ENCODE measurements around the gene PTPRA. TPM values are rescaled to one million over a fixed set of nuclear protein-coding genes. Genes with fewer than 3 reads are reported as not detected.
"Not testable (repeated sequence)": the region's sequence is repeated elsewhere in the genome, so short reads cannot be mapped to it uniquely, and the experiment has no call there.

The PTPRA gene
- polyA plus RNA-seq (ENCODE audit: low read depth in 6 of 6): 10 to 100 TPM; 22.9 to 50.9 (median 31.6) TPM

GRCh38 chr20:2873010-2873746 lies at the start of gene PTPRA:
Gene PTPRA, plus strand, starts transcription at chr20:2873481. Its CDS starts 90,797 bp downstream, at chr20:2964278.
- peaks cover 37 to 48% (median 47%) of the 10 kb centered on the region in 3 donors for H3K4me1 Mint-ChIP-seq
- DNase-seq (peak; percentile 86), ATAC-seq (ENCODE audit: low read depth in 2 of 2) (peak; percentile 91 to 94)
- peaks cover 0 to 9% (median 0%) of the 10 kb centered on the region in 3 donors for H3K27me3 Mint-ChIP-seq
- H3K36me3 Mint-ChIP-seq: no peaks in the 10 kb centered on the region
- peak within 1 kb of the TSS; percentile 92 to 98 (median 96) for H3K4me3 Mint-ChIP-seq
- H3K27ac Mint-ChIP-seq: peak within 1 kb of the TSS; percentile 33 to 97 (median 87)
- H3K9me3 Mint-ChIP-seq: no peaks in the 10 kb centered on the region

GRCh38 chr20:2825761-2826160 lies 47.5 kb upstream of the PTPRA start:
- no peak for DNase-seq

GRCh38 chr20:2826655-2827054 lies 46.6 kb upstream of the PTPRA start:
- peaks cover 0 to 6% of the 10 kb centered on the region in 2 donors for H3K36me3 Mint-ChIP-seq
- DNase-seq (no peak), ATAC-seq (ENCODE audit: low read depth in 2 of 2) (no peak)
- no peak overlapping the region for H3K27ac Mint-ChIP-seq
- H3K4me3 Mint-ChIP-seq: no peak overlapping the region
- peaks cover 2 to 3% (median 2%) of the 10 kb centered on the region in 3 donors for H3K4me1 Mint-ChIP-seq
- no peaks in the 10 kb centered on the region for H3K9me3 Mint-ChIP-seq
- H3K27me3 Mint-ChIP-seq: peaks cover 23 to 44% (median 24%) of the 10 kb centered on the region in 3 donors

More at GRCh38 chr20:2825761-2826160, 47.5 kb upstream of the PTPRA start:
- peaks cover 27 to 49% (median 28%) of the 10 kb centered on the region in 3 donors for H3K27me3 Mint-ChIP-seq
- H3K4me1 Mint-ChIP-seq: peaks cover 3 to 6% (median 3%) of the 10 kb centered on the region in 3 donors
- no peak overlapping the region for H3K27ac Mint-ChIP-seq
- H3K9me3 Mint-ChIP-seq: no peaks in the 10 kb centered on the region
- H3K36me3 Mint-ChIP-seq: peaks cover 0 to 6% of the 10 kb centered on the region in 2 donors
- ATAC-seq (ENCODE audit: low read depth in 2 of 2): no peak
- H3K4me3 Mint-ChIP-seq: no peak overlapping the region

GRCh38 chr20:2829376-2829775 lies 43.9 kb upstream of the PTPRA start:
- H3K9me3 Mint-ChIP-seq: no peaks in the 10 kb centered on the region
- no peaks in the 10 kb centered on the region for H3K4me1 Mint-ChIP-seq
- no peak overlapping the region for H3K27ac Mint-ChIP-seq
- peaks cover 18 to 38% (median 21%) of the 10 kb centered on the region in 3 donors for H3K27me3 Mint-ChIP-seq
- H3K36me3 Mint-ChIP-seq: peaks cover 0 to 6% of the 10 kb centered on the region in 2 donors
- ATAC-seq (ENCODE audit: low read depth in 2 of 2) (no peak), DNase-seq (no peak)
- H3K4me3 Mint-ChIP-seq: no peak overlapping the region

GRCh38 chr20:2831206-2831605 lies 42.1 kb upstream of the PTPRA start:
- not testable (repeated sequence) for H3K4me1 Mint-ChIP-seq; H3K36me3 Mint-ChIP-seq; H3K4me3 Mint-ChIP-seq; H3K27ac Mint-ChIP-seq; DNase-seq; ATAC-seq (ENCODE audit: low read depth in 2 of 2); H3K9me3 Mint-ChIP-seq
- H3K27me3 Mint-ChIP-seq: peaks cover 17 to 32% (median 18%) of the 10 kb centered on the region in 3 donors

- Mint-ChIP-seq H3K4me3 (no peak overlapping the region), H3K4me1 (peaks cover 14 to 16% (median 16%) of the 10 kb centered on the region in 3 donors), H3K36me3 (peaks cover 4 to 8% of the 10 kb centered on the region in 2 donors), H3K9me3 (no peaks in the 10 kb centered on the region), H3K27me3 (peaks cover 6 to 9% (median 8%) of the 10 kb centered on the region in 3 donors), H3K27ac (peak overlapping the region in 1 of 6 donors; percentile 37)
- DNase-seq (no peak), ATAC-seq (ENCODE audit: low read depth in 2 of 2) (no peak)
These were observed 39.5 kb upstream of the PTPRA start for GRCh38 chr20:2833761-2834160.

GRCh38 chr20:2834401-2835110 lies 38.7 kb upstream of the PTPRA start:
- DNase-seq: no peak
- Mint-ChIP-seq H3K27ac (peak overlapping the region in 1 of 6 donors; percentile 36), H3K4me3 (peak overlapping the region in 2 of 8 donors; percentile 41 to 43), H3K27me3 (peaks cover 0 to 3% (median 2%) of the 10 kb centered on the region in 3 donors), H3K9me3 (no peaks in the 10 kb centered on the region), H3K36me3 (peaks cover 4 to 8% of the 10 kb centered on the region in 2 donors), H3K4me1 (peaks cover 20 to 22% (median 22%) of the 10 kb centered on the region in 3 donors)
- no peak for ATAC-seq (ENCODE audit: low read depth in 2 of 2)

- Mint-ChIP-seq H3K4me3 (peak overlapping the region in 1 of 8 donors; percentile 43), H3K27ac (peak overlapping the region in 1 of 6 donors; percentile 68)
These were observed 37.9 kb upstream of the PTPRA start for GRCh38 chr20:2835331-2835796.

GRCh38 chr20:2836035-2836434 lies 37.2 kb upstream of the PTPRA start:
- ATAC-seq (ENCODE audit: low read depth in 2 of 2): no peak
- H3K27ac Mint-ChIP-seq: peak overlapping the region in 2 of 6 donors; percentile 8 to 16
- no peak overlapping the region for H3K4me3 Mint-ChIP-seq
- H3K36me3 Mint-ChIP-seq: peaks cover 4 to 8% of the 10 kb centered on the region in 2 donors
- no peak for DNase-seq
- H3K9me3 Mint-ChIP-seq: no peaks in the 10 kb centered on the region
- H3K4me1 Mint-ChIP-seq: peaks cover 23 to 24% (median 23%) of the 10 kb centered on the region in 3 donors
- H3K27me3 Mint-ChIP-seq: no peaks in the 10 kb centered on the region

More at GRCh38 chr20:2835331-2835796, 37.9 kb upstream of the PTPRA start:
- Mint-ChIP-seq H3K4me1 (peaks cover 22 to 24% (median 23%) of the 10 kb centered on the region in 3 donors), H3K9me3 (no peaks in the 10 kb centered on the region), H3K36me3 (peaks cover 4 to 8% of the 10 kb centered on the region in 2 donors), H3K27me3 (no peaks in the 10 kb centered on the region)
- no peak for DNase-seq
- ATAC-seq (ENCODE audit: low read depth in 2 of 2): no peak

- no peak for ATAC-seq (ENCODE audit: low read depth in 2 of 2)
- Mint-ChIP-seq H3K4me3 (peak overlapping the region in 3 of 8 donors; percentile 41 to 72 (median 59)), H3K36me3 (peaks cover 4 to 8% of the 10 kb centered on the region in 2 donors), H3K4me1 (peaks cover 28 to 33% (median 30%) of the 10 kb centered on the region in 3 donors), H3K27me3 (no peaks in the 10 kb centered on the region), H3K9me3 (no peaks in the 10 kb centered on the region), H3K27ac (peak overlapping the region in 1 of 6 donors; percentile 41)
- DNase-seq: no peak
These were observed 35.9 kb upstream of the PTPRA start for GRCh38 chr20:2837221-2837960.

GRCh38 chr20:2838170-2838797 lies 35.0 kb upstream of the PTPRA start:
- ATAC-seq (ENCODE audit: low read depth in 2 of 2) (no peak), DNase-seq (no peak)
- Mint-ChIP-seq H3K4me3 (peak overlapping the region in 7 of 8 donors; percentile 34 to 86 (median 63)), H3K4me1 (peaks cover 28 to 33% (median 30%) of the 10 kb centered on the region in 3 donors), H3K27ac (peak overlapping the region in 3 of 6 donors; percentile 41 to 88 (median 64)), H3K9me3 (no peaks in the 10 kb centered on the region), H3K36me3 (peaks cover 4 to 8% of the 10 kb centered on the region in 2 donors), H3K27me3 (no peaks in the 10 kb centered on the region)

GRCh38 chr20:2838847-2839671 lies 34.2 kb upstream of the PTPRA start:
- Mint-ChIP-seq H3K9me3 (no peaks in the 10 kb centered on the region), H3K36me3 (peaks cover 4 to 8% of the 10 kb centered on the region in 2 donors), H3K27ac (peak overlapping the region; percentile 50 to 96 (median 84)), H3K4me3 (peak overlapping the region; percentile 66 to 89 (median 84)), H3K27me3 (no peaks in the 10 kb centered on the region), H3K4me1 (peaks cover 28 to 36% (median 33%) of the 10 kb centered on the region in 3 donors)
- DNase-seq: no peak
- no peak for ATAC-seq (ENCODE audit: low read depth in 2 of 2)
